Memory B cell (primary cell): ENCODE results near the gene KRT80.

Experiments
- ATAC-seq: fragments of 150-1000 bp; cut with Tn5 transposase; 2 replicates; pipeline ENCODE4 v1.10.0; 2021; ENCODE audit warnings: low read depth, mild to moderate bottlenecking, moderate library complexity
- DNase-seq, 2 donors: peaks; one replicate each; pipeline ENCODE4 v3.0.0; 2022; ENCODE audit warnings: low spot score in 2 of 2
- H3K27ac Mint-ChIP-seq: one replicate; pipeline ENCODE4 v1.8.0; 2022; ENCODE audit warnings: mild to moderate bottlenecking, moderate library complexity, mixed read lengths
- H3K27me3 Mint-ChIP-seq: one replicate; pipeline ENCODE4 v1.8.0; 2022; ENCODE audit warnings: mixed read lengths
- H3K36me3 Mint-ChIP-seq: one replicate; pipeline ENCODE4 v1.8.0; 2022; ENCODE audit warnings: mild to moderate bottlenecking, mixed read lengths
- H3K4me1 Mint-ChIP-seq: one replicate; pipeline ENCODE4 v1.8.0; 2022; ENCODE audit warnings: mixed read lengths
- H3K4me3 Mint-ChIP-seq: one replicate; pipeline ENCODE4 v1.8.0; 2022; ENCODE audit warnings: mild to moderate bottlenecking, moderate library complexity, mixed read lengths
- H3K9me3 Mint-ChIP-seq: one replicate; pipeline ENCODE4 v1.8.0; 2022; ENCODE audit warnings: mixed read lengths

KRT80 gene

GRCh38 chr12:52222692-52223091 lies 30.9 kb upstream of the KRT80 start:
- DNase-seq (no peak), ATAC-seq (no peak)
- H3K9me3 Mint-ChIP-seq = no peaks in the 10 kb centered on the region
- peaks cover under 1% of the 10 kb centered on the region for H3K4me1 Mint-ChIP-seq
- no peak overlapping the region for H3K4me3 Mint-ChIP-seq
- H3K27me3 Mint-ChIP-seq = peaks cover 19% of the 10 kb centered on the region
- H3K36me3 Mint-ChIP-seq = no peaks in the 10 kb centered on the region
- no peak overlapping the region for H3K27ac Mint-ChIP-seq

- H3K9me3 Mint-ChIP-seq = no peaks in the 10 kb centered on the region
- H3K4me1 Mint-ChIP-seq = no peaks in the 10 kb centered on the region
- DNase-seq (no peak), ATAC-seq (no peak)
- no peak overlapping the region for H3K27ac Mint-ChIP-seq
- H3K27me3 Mint-ChIP-seq = peaks cover 20% of the 10 kb centered on the region
- H3K36me3 Mint-ChIP-seq = no peaks in the 10 kb centered on the region
- H3K4me3 Mint-ChIP-seq = no peak overlapping the region
Observed at GRCh38 chr12:52221912-52222457, 30.2 kb upstream of the KRT80 start.

- ATAC-seq (no peak), DNase-seq (no peak)
- Mint-ChIP-seq H3K4me1 (no peaks in the 10 kb centered on the region), H3K27me3 (peaks cover 24% of the 10 kb centered on the region), H3K9me3 (no peaks in the 10 kb centered on the region), H3K27ac (no peak overlapping the region), H3K36me3 (no peaks in the 10 kb centered on the region), H3K4me3 (no peak overlapping the region)
Observed at GRCh38 chr12:52221070-52221781, 29.4 kb upstream of the KRT80 start.

- no peak for ATAC-seq
- Mint-ChIP-seq H3K9me3 (no peaks in the 10 kb centered on the region), H3K36me3 (no peaks in the 10 kb centered on the region), H3K4me3 (no peak overlapping the region), H3K27ac (no peak overlapping the region), H3K4me1 (no peaks in the 10 kb centered on the region), H3K27me3 (peaks cover 25% of the 10 kb centered on the region)
- DNase-seq = no peak
Observed at GRCh38 chr12:52220477-52220876, 28.7 kb upstream of the KRT80 start.

- ATAC-seq (no peak), DNase-seq (no peak)
- no peaks in the 10 kb centered on the region for H3K36me3 Mint-ChIP-seq
- no peaks in the 10 kb centered on the region for H3K9me3 Mint-ChIP-seq
- H3K27me3 Mint-ChIP-seq = peaks cover 34% of the 10 kb centered on the region
- peaks cover 5% of the 10 kb centered on the region for H3K4me1 Mint-ChIP-seq
- H3K27ac Mint-ChIP-seq = no peak overlapping the region
- no peak overlapping the region for H3K4me3 Mint-ChIP-seq
Observed at GRCh38 chr12:52218001-52218400, 26.2 kb upstream of the KRT80 start.

- peaks cover 34% of the 10 kb centered on the region for H3K27me3 Mint-ChIP-seq
Observed at GRCh38 chr12:52217223-52217622, 25.4 kb upstream of the KRT80 start.

GRCh38 chr12:52216807-52217206 lies 25.0 kb upstream of the KRT80 start:
- Mint-ChIP-seq H3K27me3 (peaks cover 34% of the 10 kb centered on the region), H3K9me3 (no peaks in the 10 kb centered on the region), H3K36me3 (no peaks in the 10 kb centered on the region), H3K4me1 (peaks cover 5% of the 10 kb centered on the region), H3K4me3 (no peak overlapping the region), H3K27ac (no peak overlapping the region)
- ATAC-seq (no peak), DNase-seq (no peak)

More at GRCh38 chr12:52217223-52217622, 25.4 kb upstream of the KRT80 start:
- Mint-ChIP-seq H3K36me3 (no peaks in the 10 kb centered on the region), H3K4me1 (peaks cover 5% of the 10 kb centered on the region), H3K9me3 (no peaks in the 10 kb centered on the region), H3K27ac (no peak overlapping the region), H3K4me3 (no peak overlapping the region)
- no peak for DNase-seq
- ATAC-seq = no peak

- no peak for ATAC-seq
- no peaks in the 10 kb centered on the region for H3K9me3 Mint-ChIP-seq
- peaks cover 5% of the 10 kb centered on the region for H3K4me1 Mint-ChIP-seq
- DNase-seq = no peak
- no peaks in the 10 kb centered on the region for H3K36me3 Mint-ChIP-seq
- H3K27me3 Mint-ChIP-seq = peaks cover 36% of the 10 kb centered on the region
- no peak overlapping the region for H3K4me3 Mint-ChIP-seq
- H3K27ac Mint-ChIP-seq = no peak overlapping the region
Observed at GRCh38 chr12:52216100-52216499, 24.3 kb upstream of the KRT80 start.

GRCh38 chr12:52215587-52216031 lies 23.8 kb upstream of the KRT80 start:
- H3K4me1 Mint-ChIP-seq = peaks cover 5% of the 10 kb centered on the region
- H3K36me3 Mint-ChIP-seq = no peaks in the 10 kb centered on the region
- H3K27me3 Mint-ChIP-seq = peaks cover 35% of the 10 kb centered on the region
- DNase-seq (no peak), ATAC-seq (no peak)
- no peak overlapping the region for H3K4me3 Mint-ChIP-seq
- no peaks in the 10 kb centered on the region for H3K9me3 Mint-ChIP-seq
- H3K27ac Mint-ChIP-seq = no peak overlapping the region

GRCh38 chr12:52214421-52214802 lies 22.6 kb upstream of the KRT80 start:
- DNase-seq = no peak
- Mint-ChIP-seq H3K9me3 (no peaks in the 10 kb centered on the region), H3K36me3 (no peaks in the 10 kb centered on the region), H3K4me1 (peaks cover 5% of the 10 kb centered on the region), H3K4me3 (no peak overlapping the region), H3K27me3 (peaks cover 36% of the 10 kb centered on the region), H3K27ac (no peak overlapping the region)
- no peak for ATAC-seq

GRCh38 chr12:52213564-52214420 lies 22.0 kb upstream of the KRT80 start:
- ATAC-seq (no peak), DNase-seq (peak in 1 of 2 donors; percentile 35)
- peaks cover 5% of the 10 kb centered on the region for H3K4me1 Mint-ChIP-seq
- no peak overlapping the region for H3K27ac Mint-ChIP-seq
- H3K27me3 Mint-ChIP-seq = peaks cover 36% of the 10 kb centered on the region
- no peaks in the 10 kb centered on the region for H3K36me3 Mint-ChIP-seq
- no peaks in the 10 kb centered on the region for H3K9me3 Mint-ChIP-seq
- no peak overlapping the region for H3K4me3 Mint-ChIP-seq

- Mint-ChIP-seq H3K4me3 (no peak overlapping the region), H3K4me1 (peaks cover 5% of the 10 kb centered on the region), H3K27me3 (peaks cover 38% of the 10 kb centered on the region), H3K27ac (no peak overlapping the region), H3K36me3 (no peaks in the 10 kb centered on the region), H3K9me3 (no peaks in the 10 kb centered on the region)
- ATAC-seq (no peak), DNase-seq (no peak)
Observed at GRCh38 chr12:52212701-52213563, 21.1 kb upstream of the KRT80 start.

GRCh38 chr12:52211716-52212585 lies 20.1 kb upstream of the KRT80 start:
- ATAC-seq = no peak
- no peaks in the 10 kb centered on the region for H3K36me3 Mint-ChIP-seq
- H3K27me3 Mint-ChIP-seq = peaks cover 38% of the 10 kb centered on the region
- no peak overlapping the region for H3K27ac Mint-ChIP-seq
- peaks cover 5% of the 10 kb centered on the region for H3K4me1 Mint-ChIP-seq
- DNase-seq = no peak
- no peak overlapping the region for H3K4me3 Mint-ChIP-seq
- H3K9me3 Mint-ChIP-seq = no peaks in the 10 kb centered on the region
